ENCODE data around the gene ABCG4.

Gene ABCG4

DNA sequence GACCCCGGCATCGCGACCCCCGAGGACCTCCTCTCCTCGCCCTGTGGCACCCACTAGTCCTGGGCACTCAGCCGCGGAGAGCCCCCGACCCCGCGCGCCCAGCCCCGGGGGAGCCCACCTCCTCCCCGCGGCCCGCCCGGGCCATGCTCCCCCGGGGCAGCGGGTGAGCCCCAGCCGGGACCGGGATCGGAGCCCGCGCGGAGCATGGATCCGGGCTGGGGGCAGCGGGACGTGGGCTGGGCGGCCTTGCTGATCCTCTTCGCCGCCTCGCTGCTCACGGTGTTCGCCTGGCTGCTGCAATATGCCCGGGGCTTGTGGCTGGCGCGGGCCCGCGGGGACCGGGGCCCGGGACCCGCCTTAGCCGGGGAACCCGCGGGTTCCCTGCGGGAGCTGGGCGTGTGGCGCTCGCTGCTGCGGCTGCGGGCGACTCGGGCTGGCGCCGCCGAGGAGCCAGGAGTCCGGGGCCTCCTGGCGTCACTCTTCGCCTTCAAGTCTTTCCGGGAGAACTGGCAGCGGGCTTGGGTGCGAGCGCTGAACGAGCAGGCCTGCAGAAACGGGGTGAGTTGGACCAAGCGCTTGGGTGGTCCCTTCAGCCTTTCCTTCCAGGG is 41.2 kb upstream of the ABCG4 start:
- peaks cover 4% of the 10 kb centered on the region; the same call in 1 of the 2 replicates for H3K27me3 ChIP-seq (ENCODE audit: control insufficient read depth, insufficient read depth, low read length)
- no peak overlapping the region for H3K27ac ChIP-seq (ENCODE audit: low read length)
- no peak for DNase-seq (ENCODE audit: low read depth, low spot score)
- no peaks in the 10 kb centered on the region for H3K9me3 ChIP-seq (ENCODE audit: control insufficient read depth, insufficient read depth, low read length)
- H3K4me1 ChIP-seq (ENCODE audit: control insufficient read depth, insufficient read depth, low read length): 0 out of 2 replicates have a peak, but pooled peaks cover 6% of the 10 kb centered on the region
- H3K36me3 ChIP-seq (ENCODE audit: control insufficient read depth, insufficient read depth, low read length): no peaks in the 10 kb centered on the region; the same call in 1 of the 2 replicates
- H3K4me3 ChIP-seq (ENCODE audit: low read length): peak overlapping the region; percentile 45
- no CpG with 5 or more reads among the region's 65 CpGs for WGBS (ENCODE audit: insufficient coverage, insufficient read length)

- H3K4me1 ChIP-seq (ENCODE audit: control insufficient read depth, insufficient read depth, low read length): 0 out of 2 replicates have a peak, but pooled peaks cover 6% of the 10 kb centered on the region
- peak overlapping the region; percentile 45; the same call in 1 of the 2 replicates for H3K4me3 ChIP-seq (ENCODE audit: low read length)
- H3K36me3 ChIP-seq (ENCODE audit: control insufficient read depth, insufficient read depth, low read length): no peaks in the 10 kb centered on the region; the same call in 1 of the 2 replicates
- WGBS (ENCODE audit: insufficient coverage, insufficient read length): no CpG with 5 or more reads among the region's 8 CpGs
- H3K27ac ChIP-seq (ENCODE audit: low read length): no peak overlapping the region
- peaks cover 4% of the 10 kb centered on the region; the same call in 1 of the 2 replicates for H3K27me3 ChIP-seq (ENCODE audit: control insufficient read depth, insufficient read depth, low read length)
- DNase-seq (ENCODE audit: low read depth, low spot score): no peak
- no peaks in the 10 kb centered on the region for H3K9me3 ChIP-seq (ENCODE audit: control insufficient read depth, insufficient read depth, low read length)
Observed at GRCh38 chr11:119108146-119108856, 40.6 kb upstream of the ABCG4 start.

GRCh38 chr11:119108857-119109221 is 40.0 kb upstream of the ABCG4 start:
- Histone ChIP-seq H3K27ac (ENCODE audit: low read length) (no peak overlapping the region), H3K4me1 (ENCODE audit: control insufficient read depth, insufficient read depth, low read length) (0 out of 2 replicates have a peak, but pooled peaks cover 6% of the 10 kb centered on the region)
- DNase-seq (ENCODE audit: low read depth, low spot score): no peak

GRCh38 chr11:119109843-119110242 is 39.0 kb upstream of the ABCG4 start:
- 0 out of 2 replicates have a peak, but pooled peaks cover 6% of the 10 kb centered on the region for H3K4me1 ChIP-seq (ENCODE audit: control insufficient read depth, insufficient read depth, low read length)
- no peak overlapping the region for H3K4me3 ChIP-seq (ENCODE audit: low read length)
- no peaks in the 10 kb centered on the region; the same call in 1 of the 2 replicates for H3K36me3 ChIP-seq (ENCODE audit: control insufficient read depth, insufficient read depth, low read length)
- H3K27ac ChIP-seq (ENCODE audit: low read length): no peak overlapping the region
- no peaks in the 10 kb centered on the region for H3K9me3 ChIP-seq (ENCODE audit: control insufficient read depth, insufficient read depth, low read length)
- WGBS (ENCODE audit: insufficient coverage, insufficient read length): no CpG with 5 or more reads among the region's 3 CpGs
- peaks cover 4% of the 10 kb centered on the region; the same call in 1 of the 2 replicates for H3K27me3 ChIP-seq (ENCODE audit: control insufficient read depth, insufficient read depth, low read length)
- DNase-seq (ENCODE audit: low read depth, low spot score): no peak

More at GRCh38 chr11:119108857-119109221, 40.0 kb upstream of the ABCG4 start:
- Histone ChIP-seq H3K27me3 (ENCODE audit: control insufficient read depth, insufficient read depth, low read length) (peaks cover 4% of the 10 kb centered on the region; the same call in 1 of the 2 replicates), H3K36me3 (ENCODE audit: control insufficient read depth, insufficient read depth, low read length) (no peaks in the 10 kb centered on the region; the same call in 1 of the 2 replicates), H3K9me3 (ENCODE audit: control insufficient read depth, insufficient read depth, low read length) (no peaks in the 10 kb centered on the region), H3K4me3 (ENCODE audit: low read length) (no peak overlapping the region)
- WGBS (ENCODE audit: insufficient coverage, insufficient read length): no CpG with 5 or more reads among the region's 2 CpGs

- H3K4me1 ChIP-seq (ENCODE audit: control insufficient read depth, insufficient read depth, low read length): 0 out of 2 replicates have a peak, but pooled peaks cover 6% of the 10 kb centered on the region
- H3K4me3 ChIP-seq (ENCODE audit: low read length): no peak overlapping the region
- no peaks in the 10 kb centered on the region; the same call in 1 of the 2 replicates for H3K36me3 ChIP-seq (ENCODE audit: control insufficient read depth, insufficient read depth, low read length)
- H3K27me3 ChIP-seq (ENCODE audit: control insufficient read depth, insufficient read depth, low read length): peaks cover 4% of the 10 kb centered on the region; the same call in 1 of the 2 replicates
- no peak for DNase-seq (ENCODE audit: low read depth, low spot score)
- WGBS (ENCODE audit: insufficient coverage, insufficient read length): no CpG with 5 or more reads among the region's 10 CpGs
- H3K27ac ChIP-seq (ENCODE audit: low read length): no peak overlapping the region
- H3K9me3 ChIP-seq (ENCODE audit: control insufficient read depth, insufficient read depth, low read length): no peaks in the 10 kb centered on the region
Observed at GRCh38 chr11:119110439-119110838, 38.4 kb upstream of the ABCG4 start.

DNA sequence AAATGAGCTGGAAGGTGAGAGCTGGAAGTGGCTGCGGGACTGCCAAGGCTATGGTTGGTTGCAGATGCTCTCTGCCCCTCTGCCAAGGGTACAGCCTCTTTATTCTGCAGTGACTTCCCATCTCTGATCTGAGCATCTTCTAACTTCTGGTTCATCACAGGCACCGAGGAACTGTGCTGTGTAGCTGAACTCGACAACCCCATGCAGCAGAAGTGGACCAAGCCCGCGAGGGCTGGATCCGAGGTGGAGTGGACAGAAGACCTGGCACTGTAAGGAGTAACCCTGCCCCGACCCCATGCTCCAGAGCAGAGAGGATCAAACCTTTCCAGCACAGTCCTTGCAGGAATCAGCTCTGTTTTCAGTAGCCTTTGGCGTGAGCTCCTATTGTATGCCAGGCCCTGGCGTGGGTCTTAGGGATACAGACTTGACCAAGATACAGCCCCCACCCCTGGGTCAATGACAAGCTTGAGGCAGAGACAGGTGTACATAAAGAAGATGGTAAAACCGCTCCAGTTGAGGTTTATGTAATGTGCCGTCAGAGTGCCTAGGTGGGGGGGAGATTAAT is 37.4 kb upstream of the ABCG4 start:
- Histone ChIP-seq H3K27me3 (ENCODE audit: control insufficient read depth, insufficient read depth, low read length) (peaks cover 4% of the 10 kb centered on the region; the same call in 1 of the 2 replicates), H3K4me1 (ENCODE audit: control insufficient read depth, insufficient read depth, low read length) (0 out of 2 replicates have a peak, but pooled peaks cover 4% of the 10 kb centered on the region), H3K9me3 (ENCODE audit: control insufficient read depth, insufficient read depth, low read length) (no peaks in the 10 kb centered on the region), H3K27ac (ENCODE audit: low read length) (no peak overlapping the region), H3K4me3 (ENCODE audit: low read length) (no peak overlapping the region), H3K36me3 (ENCODE audit: control insufficient read depth, insufficient read depth, low read length) (no peaks in the 10 kb centered on the region; the same call in 1 of the 2 replicates)
- no peak for DNase-seq (ENCODE audit: low read depth, low spot score)
- no CpG with 5 or more reads among the region's 11 CpGs for WGBS (ENCODE audit: insufficient coverage, insufficient read length)

DNA sequence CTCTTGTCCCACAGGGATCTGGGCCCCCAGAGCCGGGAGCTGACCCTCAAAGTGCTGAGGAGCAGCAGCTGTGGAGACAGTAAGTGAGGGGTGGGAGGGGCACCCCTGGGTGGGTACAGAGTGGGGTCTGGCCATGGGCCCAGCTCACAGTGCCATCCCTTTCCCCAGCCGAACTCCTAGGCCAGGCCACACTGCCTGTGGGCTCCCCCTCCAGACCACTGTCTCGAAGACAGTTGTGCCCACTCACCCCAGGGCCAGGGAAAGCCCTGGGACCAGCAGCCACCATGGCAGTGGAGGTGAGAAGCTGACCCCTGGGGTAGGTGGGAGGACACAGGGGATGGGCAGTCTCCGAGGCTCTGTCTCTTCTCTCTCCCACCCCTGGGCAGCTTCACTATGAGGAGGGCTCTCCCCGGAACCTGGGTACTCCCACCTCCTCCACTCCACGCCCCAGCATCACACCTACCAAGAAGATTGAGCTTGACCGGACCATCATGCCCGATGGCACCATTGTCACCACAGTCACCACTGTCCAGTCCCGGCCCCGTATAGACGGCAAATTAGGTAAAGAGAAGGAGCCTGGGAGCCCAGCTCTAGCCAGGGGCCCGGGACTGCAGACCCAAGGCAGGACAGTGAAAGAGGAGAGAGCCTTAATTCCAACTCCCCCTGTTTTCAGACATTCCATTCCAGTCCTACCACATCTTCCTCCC is 36.4 kb upstream of the ABCG4 start:
- Histone ChIP-seq H3K27ac (ENCODE audit: low read length) (no peak overlapping the region), H3K4me1 (ENCODE audit: control insufficient read depth, insufficient read depth, low read length) (0 out of 2 replicates have a peak, but pooled peaks cover 3% of the 10 kb centered on the region), H3K4me3 (ENCODE audit: low read length) (no peak overlapping the region), H3K9me3 (ENCODE audit: control insufficient read depth, insufficient read depth, low read length) (no peaks in the 10 kb centered on the region), H3K36me3 (ENCODE audit: control insufficient read depth, insufficient read depth, low read length) (no peaks in the 10 kb centered on the region; the same call in 1 of the 2 replicates), H3K27me3 (ENCODE audit: control insufficient read depth, insufficient read depth, low read length) (peaks cover 4% of the 10 kb centered on the region; the same call in 1 of the 2 replicates)
- no CpG with 5 or more reads among the region's 12 CpGs for WGBS (ENCODE audit: insufficient coverage, insufficient read length)
- DNase-seq (ENCODE audit: low read depth, low spot score): no peak

DNA sequence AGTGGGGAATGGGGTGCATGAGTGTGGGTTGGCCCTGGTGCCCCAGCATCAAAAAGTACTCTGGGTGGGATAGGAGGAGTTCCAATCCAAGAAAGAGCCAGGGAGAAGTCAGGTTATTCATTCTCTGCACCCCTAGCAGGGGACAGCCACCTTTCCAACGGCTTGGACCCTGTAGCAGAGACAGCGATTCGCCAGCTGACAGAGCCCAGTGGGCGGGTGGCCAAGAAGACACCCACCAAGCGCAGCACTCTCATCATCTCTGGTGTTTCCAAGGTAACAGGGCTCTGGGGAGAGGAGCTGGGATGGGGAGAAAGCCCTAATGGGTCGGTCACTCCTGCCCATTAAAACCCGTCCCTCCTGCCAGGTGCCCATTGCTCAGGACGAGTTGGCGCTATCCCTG is 35.1 kb upstream of the ABCG4 start:
- no peak overlapping the region for H3K4me3 ChIP-seq (ENCODE audit: low read length)
- no peak for DNase-seq (ENCODE audit: low read depth, low spot score)
- H3K27me3 ChIP-seq (ENCODE audit: control insufficient read depth, insufficient read depth, low read length): no peaks in the 10 kb centered on the region
- H3K9me3 ChIP-seq (ENCODE audit: control insufficient read depth, insufficient read depth, low read length): no peaks in the 10 kb centered on the region
- no peaks in the 10 kb centered on the region for H3K4me1 ChIP-seq (ENCODE audit: control insufficient read depth, insufficient read depth, low read length)
- WGBS (ENCODE audit: insufficient coverage, insufficient read length): no CpG with 5 or more reads among the region's 9 CpGs
- H3K36me3 ChIP-seq (ENCODE audit: control insufficient read depth, insufficient read depth, low read length): no peaks in the 10 kb centered on the region; the same call in 1 of the 2 replicates
- H3K27ac ChIP-seq (ENCODE audit: low read length): no peak overlapping the region

GRCh38 chr11:119114351-119114750 is 34.5 kb upstream of the ABCG4 start:
- no CpG with 5 or more reads among the region's 5 CpGs for WGBS (ENCODE audit: insufficient coverage, insufficient read length)
- Histone ChIP-seq H3K4me1 (ENCODE audit: control insufficient read depth, insufficient read depth, low read length) (no peaks in the 10 kb centered on the region), H3K4me3 (ENCODE audit: low read length) (no peak overlapping the region), H3K36me3 (ENCODE audit: control insufficient read depth, insufficient read depth, low read length) (no peaks in the 10 kb centered on the region; the same call in 1 of the 2 replicates), H3K9me3 (ENCODE audit: control insufficient read depth, insufficient read depth, low read length) (no peaks in the 10 kb centered on the region), H3K27me3 (ENCODE audit: control insufficient read depth, insufficient read depth, low read length) (no peaks in the 10 kb centered on the region), H3K27ac (ENCODE audit: low read length) (no peak overlapping the region)
- no peak for DNase-seq (ENCODE audit: low read depth, low spot score)

Measured in iPS DF 6.9 (cell line).